Osteoblast (primary cell): Measurements from ENCODE around the gene BRAF. TPM values are rescaled to one million over a fixed set of nuclear protein-coding genes. Genes with fewer than 3 reads are reported as not detected.

Source experiments
- DNase-seq: peaks from one replicate; pipeline ENCODE4 v3.0.0; 2011; ENCODE audit warnings: low spot score, mixed read lengths; ENCODE audit not compliant: insufficient read length; ENCODE audit errors: missing footprints
- H2AFZ ChIP-seq: 2 replicates; pipeline ENCODE4 v1.6.0; 2011; ENCODE audit warnings: mild to moderate bottlenecking, low read length
- H3K27ac ChIP-seq: 2 replicates; pipeline ENCODE4 v1.5.1; 2011; ENCODE audit warnings: mild to moderate bottlenecking, low read depth, low read length, moderate library complexity
- H3K27me3 ChIP-seq: 2 replicates; pipeline ENCODE4 v1.6.0; 2012; ENCODE audit warnings: mild to moderate bottlenecking, control low read depth, inconsistent platforms, low read length, moderate library complexity; ENCODE audit not compliant: insufficient read depth
- H3K36me3 ChIP-seq: 2 replicates; pipeline ENCODE4 v1.5.1; 2011; ENCODE audit warnings: mild to moderate bottlenecking, low read length, control low read depth, moderate library complexity; ENCODE audit not compliant: insufficient read depth
- H3K4me1 ChIP-seq: 2 replicates; pipeline ENCODE4 v1.5.1; 2011; ENCODE audit warnings: mild to moderate bottlenecking, low read length, control low read depth, moderate library complexity; ENCODE audit not compliant: insufficient read depth
- H3K4me2 ChIP-seq: 2 replicates; pipeline ENCODE4 v1.6.0; 2011; ENCODE audit warnings: mild to moderate bottlenecking, low read length; ENCODE audit not compliant: insufficient read depth
- H3K4me3 ChIP-seq: fragments of 200-600 bp; sonication (generic); 3 replicates; pipeline ENCODE4 v1.5.1; 2012; ENCODE audit warnings: mild to moderate bottlenecking, low read length, inconsistent platforms; ENCODE audit not compliant: insufficient read depth
- H3K79me2 ChIP-seq: 2 replicates; pipeline ENCODE4 v1.6.0; 2012; ENCODE audit warnings: mild to moderate bottlenecking, low read length, control low read depth, inconsistent platforms; ENCODE audit not compliant: insufficient read depth
- H3K9me3 ChIP-seq: 2 replicates; pipeline ENCODE4 v1.5.1; 2011; ENCODE audit warnings: low read depth, low read length, control low read depth
- H4K20me1 ChIP-seq: 2 replicates; pipeline ENCODE4 v1.6.0; 2012; ENCODE audit warnings: mild to moderate bottlenecking, low read length, control low read depth; ENCODE audit not compliant: insufficient read depth
- CTCF ChIP-seq: IDR thresholded peaks from 2 replicates; pipeline ENCODE4 v1.5.1; 2011; ENCODE audit warnings: mild to moderate bottlenecking, low read depth, low read length, moderate library complexity; ENCODE audit errors: extremely low read depth
- total RNA-seq: library from RNA; depleted of rRNA; stranded (reverse); fragments of >200 nt; gene quantifications from 2 replicates; pipeline ENCODE4 v1.2.3, GENCODE V29; 2012

BRAF gene
- total RNA-seq, 1 donor, result 30.0 TPM

GRCh38 chr7:140901941-140902302 is 22.8 kb downstream of the BRAF start:
- no peak for TF ChIP-seq CTCF
- no peak overlapping the region for H2AFZ ChIP-seq
- H3K27me3 ChIP-seq, result no peaks in the 10 kb centered on the region
- no peak overlapping the region for H3K4me3 ChIP-seq
- no peaks in the 10 kb centered on the region for H3K36me3 ChIP-seq
- H3K4me2 ChIP-seq, result no peak overlapping the region
- H3K9me3 ChIP-seq, result no peaks in the 10 kb centered on the region
- no peaks in the 10 kb centered on the region for H3K4me1 ChIP-seq
- no peak overlapping the region for H3K27ac ChIP-seq
- no peak for DNase-seq
- peaks cover 84% of the 10 kb centered on the region for H3K79me2 ChIP-seq
- peaks cover 56% of the 10 kb centered on the region for H4K20me1 ChIP-seq

GRCh38 chr7:140899883-140900282 is 24.8 kb downstream of the BRAF start:
- no peak for TF ChIP-seq CTCF
- DNase-seq, result no peak
- no peaks in the 10 kb centered on the region for H3K9me3 ChIP-seq
- H3K27ac ChIP-seq, result no peak overlapping the region
- H3K79me2 ChIP-seq, result peaks cover 87% of the 10 kb centered on the region
- H4K20me1 ChIP-seq, result peaks cover 56% of the 10 kb centered on the region
- H3K4me3 ChIP-seq, result no peak overlapping the region
- no peaks in the 10 kb centered on the region for H3K27me3 ChIP-seq
- no peak overlapping the region for H3K4me2 ChIP-seq
- H2AFZ ChIP-seq, result no peak overlapping the region
- no peaks in the 10 kb centered on the region for H3K36me3 ChIP-seq
- H3K4me1 ChIP-seq, result no peaks in the 10 kb centered on the region

- H3K4me3 ChIP-seq, result no peak overlapping the region
- no peaks in the 10 kb centered on the region for H3K36me3 ChIP-seq
- TF ChIP-seq CTCF, result no peak
- H3K27me3 ChIP-seq, result no peaks in the 10 kb centered on the region
- no peak overlapping the region for H3K27ac ChIP-seq
- no peak overlapping the region for H3K4me2 ChIP-seq
- no peaks in the 10 kb centered on the region for H3K9me3 ChIP-seq
- H3K4me1 ChIP-seq, result no peaks in the 10 kb centered on the region
- H3K79me2 ChIP-seq, result peaks cover 88% of the 10 kb centered on the region
- H4K20me1 ChIP-seq, result peaks cover 55% of the 10 kb centered on the region
- no peak overlapping the region for H2AFZ ChIP-seq
- DNase-seq, result peak; percentile 69
Measured at GRCh38 chr7:140898786-140899536, 25.8 kb downstream of the BRAF start.

GRCh38 chr7:140896996-140897395 is 27.7 kb downstream of the BRAF start:
- no peak for TF ChIP-seq CTCF
- Histone ChIP-seq H3K36me3 (no peaks in the 10 kb centered on the region), H3K4me2 (no peak overlapping the region), H4K20me1 (peaks cover 53% of the 10 kb centered on the region), H3K9me3 (no peaks in the 10 kb centered on the region), H3K27ac (no peak overlapping the region), H3K4me3 (no peak overlapping the region), H3K4me1 (no peaks in the 10 kb centered on the region), H2AFZ (no peak overlapping the region), H3K79me2 (peaks cover 89% of the 10 kb centered on the region), H3K27me3 (no peaks in the 10 kb centered on the region)
- no peak for DNase-seq
